IMR-90 (cell line): ENCODE data around the gene STEAP1.

Experiments
- BHLHE40 ChIP-seq: fragments of 150-350 bp; IDR thresholded peaks from 2 replicates; pipeline ENCODE4 v1.6.1; 2016; ENCODE audit warnings: mild to moderate bottlenecking, low read depth, low read length
- CEBPB ChIP-seq: IDR thresholded peaks from 2 replicates; pipeline ENCODE4 v1.6.1; 2012; ENCODE audit warnings: low read depth, low read length, improper control_type of control experiment
- ELK1 ChIP-seq: fragments of 150-350 bp; IDR thresholded peaks from 2 replicates; pipeline ENCODE4 v1.6.1; 2016; ENCODE audit warnings: low read depth, mild to moderate bottlenecking, low read length, moderate library complexity, borderline replicate concordance
- MAZ ChIP-seq: IDR thresholded peaks from 2 replicates; pipeline ENCODE4 v1.6.1; 2012; ENCODE audit warnings: low read depth, mild to moderate bottlenecking, low read length, improper control_type of control experiment, moderate library complexity, borderline replicate concordance
- MXI1 ChIP-seq: IDR thresholded peaks from 2 replicates; pipeline ENCODE4 v1.6.1; 2012; ENCODE audit warnings: low read depth, mild to moderate bottlenecking, low read length, moderate library complexity, borderline replicate concordance
- NFE2L2 ChIP-seq: fragments of 150-350 bp; IDR thresholded peaks from 2 replicates; pipeline ENCODE4 v1.6.1; 2016; ENCODE audit warnings: low read depth, mild to moderate bottlenecking, low read length
- POLR2A ChIP-seq: IDR thresholded peaks from 2 replicates; pipeline ENCODE4 v1.6.1; 2012; ENCODE audit warnings: mild to moderate bottlenecking, low read depth, low read length
- RAD21 ChIP-seq: IDR thresholded peaks from 2 replicates; pipeline ENCODE4 v1.6.1; 2012; ENCODE audit warnings: low read length, improper control_type of control experiment
- RCOR1 ChIP-seq: IDR thresholded peaks from 2 replicates; pipeline ENCODE4 v1.6.1; 2012; ENCODE audit warnings: mild to moderate bottlenecking, low read length, improper control_type of control experiment; ENCODE audit not compliant: insufficient replicate concordance
- RFX5 ChIP-seq: IDR thresholded peaks from 2 replicates; pipeline ENCODE4 v1.8.0; 2012; ENCODE audit warnings: low read depth, mild to moderate bottlenecking, low read length, moderate library complexity
- SMC3 ChIP-seq: fragments of 150-350 bp; IDR thresholded peaks from 2 replicates; pipeline ENCODE4 v1.6.1; 2016; ENCODE audit warnings: low read depth, mild to moderate bottlenecking, antibody characterized with exemption, low read length, moderate library complexity
- USF2 ChIP-seq: fragments of 150-350 bp; IDR thresholded peaks from 2 replicates; pipeline ENCODE4 v1.6.1; 2017; ENCODE audit warnings: mild to moderate bottlenecking, antibody characterized with exemption, low read length, low read depth
- TF ChIP-seq, protein P1 (sequence below): conservative IDR thresholded peaks from 2 replicates; pipeline ENCODE4 v1.5.1; 2012; ENCODE audit warnings: mild to moderate bottlenecking, low read depth, low read length, improper control_type of control experiment

- no peak for TF ChIP-seq RFX5
- TF ChIP-seq POLR2A = no peak
- TF ChIP-seq, protein P1, sequence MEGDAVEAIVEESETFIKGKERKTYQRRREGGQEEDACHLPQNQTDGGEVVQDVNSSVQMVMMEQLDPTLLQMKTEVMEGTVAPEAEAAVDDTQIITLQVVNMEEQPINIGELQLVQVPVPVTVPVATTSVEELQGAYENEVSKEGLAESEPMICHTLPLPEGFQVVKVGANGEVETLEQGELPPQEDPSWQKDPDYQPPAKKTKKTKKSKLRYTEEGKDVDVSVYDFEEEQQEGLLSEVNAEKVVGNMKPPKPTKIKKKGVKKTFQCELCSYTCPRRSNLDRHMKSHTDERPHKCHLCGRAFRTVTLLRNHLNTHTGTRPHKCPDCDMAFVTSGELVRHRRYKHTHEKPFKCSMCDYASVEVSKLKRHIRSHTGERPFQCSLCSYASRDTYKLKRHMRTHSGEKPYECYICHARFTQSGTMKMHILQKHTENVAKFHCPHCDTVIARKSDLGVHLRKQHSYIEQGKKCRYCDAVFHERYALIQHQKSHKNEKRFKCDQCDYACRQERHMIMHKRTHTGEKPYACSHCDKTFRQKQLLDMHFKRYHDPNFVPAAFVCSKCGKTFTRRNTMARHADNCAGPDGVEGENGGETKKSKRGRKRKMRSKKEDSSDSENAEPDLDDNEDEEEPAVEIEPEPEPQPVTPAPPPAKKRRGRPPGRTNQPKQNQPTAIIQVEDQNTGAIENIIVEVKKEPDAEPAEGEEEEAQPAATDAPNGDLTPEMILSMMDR = no peak
- no peak for TF ChIP-seq SMC3
- TF ChIP-seq USF2 = no peak
- no peak for TF ChIP-seq CEBPB
- TF ChIP-seq MAZ = no peak
- TF ChIP-seq NFE2L2 = no peak
- no peak for TF ChIP-seq ELK1
- TF ChIP-seq MXI1 = no peak
- TF ChIP-seq RAD21 = no peak
- no peak for TF ChIP-seq RCOR1
- TF ChIP-seq BHLHE40 = no peak
Observed at GRCh38 chr7:90175667-90176066, 21.4 kb downstream of the STEAP1 start.
